HG02870 (cell line): ENCODE data around the gene SSBP2.
A peak's percentile ranks its signal among the peaks of the same experiment; 100 is the strongest.
"Not testable (repeated sequence)": the region's sequence is repeated elsewhere in the genome, so short reads cannot be mapped to it uniquely, and the experiment has no call there.

ENCODE experiments used
- ATAC-seq: cut with Tn5 transposase; IDR thresholded peaks from one replicate; pipeline ENCODE4 v1.9.1; 2021; ENCODE audit warnings: mild to moderate bottlenecking, moderate library complexity; ENCODE audit not compliant: unreplicated experiment

SSBP2 gene

GRCh38 chr5:81469676-81470075 lies 281.2 kb downstream of the SSBP2 start:
- ATAC-seq: no peak

DNA sequence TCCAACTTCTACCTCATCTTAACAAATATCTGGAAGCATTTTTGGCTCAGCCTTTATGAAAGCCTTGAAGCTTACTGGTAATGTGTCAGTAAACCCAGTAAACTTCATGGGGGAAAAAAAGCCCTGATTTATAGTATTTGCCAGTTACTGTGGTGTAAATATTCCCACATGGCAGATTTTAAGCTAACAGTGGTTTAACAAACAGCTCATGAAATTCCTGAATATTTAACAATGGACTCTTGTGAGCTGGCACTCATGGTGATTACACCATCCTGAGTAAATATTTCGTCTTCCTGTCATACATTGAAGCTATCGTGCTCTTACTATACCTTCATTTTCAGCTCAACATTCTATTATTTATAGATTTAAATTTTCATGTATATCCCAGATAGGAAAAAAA lies 300.0 kb downstream of the SSBP2 start:
- no peak for ATAC-seq

DNA sequence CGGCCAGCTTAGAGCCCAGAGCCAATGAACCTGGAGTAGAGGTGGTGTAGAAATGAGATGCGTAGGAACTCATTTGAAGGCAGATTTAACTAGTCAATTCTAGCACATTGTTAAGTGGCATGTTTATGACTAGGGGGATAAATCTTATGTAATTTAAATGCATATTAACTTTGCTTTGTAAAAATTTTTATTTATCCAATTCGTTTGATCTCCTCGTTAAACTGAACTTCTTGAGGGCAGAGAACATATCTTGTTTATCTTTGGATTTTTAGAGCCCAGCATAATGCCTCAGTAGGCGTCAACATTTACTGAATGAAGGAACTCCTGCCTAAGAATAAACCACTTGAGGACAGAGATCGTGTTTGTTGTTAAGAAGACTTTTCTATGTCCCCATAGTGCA lies 315.9 kb downstream of the SSBP2 start:
- no peak for ATAC-seq

DNA sequence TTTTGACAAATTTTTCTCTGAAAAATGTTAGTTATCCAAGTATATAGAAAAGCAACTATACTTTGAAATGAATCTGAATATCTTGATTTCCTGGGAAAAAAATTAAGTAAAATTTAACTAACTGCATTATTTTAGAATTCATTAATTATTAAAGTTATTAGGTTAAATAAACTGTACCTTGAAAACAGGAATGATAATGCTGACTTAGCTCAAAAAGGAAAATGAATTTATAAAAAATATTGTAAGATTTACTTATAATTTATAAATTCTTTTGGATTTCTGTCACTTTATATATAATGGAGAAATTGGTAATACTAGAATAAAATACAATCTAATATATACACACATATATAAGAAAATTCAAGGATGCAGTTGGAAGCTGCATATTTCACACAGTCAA lies 320.9 kb downstream of the SSBP2 start:
- ATAC-seq: no peak

GRCh38 chr5:81429363-81429762 lies 321.5 kb downstream of the SSBP2 start:
- ATAC-seq: no peak

DNA sequence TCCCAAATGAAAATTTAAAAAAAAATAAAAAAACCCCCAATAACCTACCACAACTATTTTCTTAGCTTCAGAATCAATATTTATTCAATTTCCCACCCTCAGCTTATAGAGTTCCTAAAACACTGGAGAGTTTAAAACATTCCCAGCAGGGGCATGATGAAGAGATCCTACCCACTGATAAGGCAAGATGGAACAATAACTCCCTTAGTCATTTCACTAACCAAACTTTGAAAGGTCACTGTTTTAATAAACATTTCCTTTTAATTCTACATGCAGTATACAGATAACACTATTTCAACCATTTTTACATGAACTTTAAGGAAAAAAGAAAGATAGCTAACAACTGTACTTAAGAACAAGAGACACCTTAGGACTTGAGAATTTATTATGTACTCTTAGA lies 322.0 kb downstream of the SSBP2 start:
- ATAC-seq: no peak

- ATAC-seq: no peak
Observed at GRCh38 chr5:81428446-81428845, 322.5 kb downstream of the SSBP2 start.

- ATAC-seq: no peak
Observed at GRCh38 chr5:81427566-81427965, 323.3 kb downstream of the SSBP2 start.

DNA sequence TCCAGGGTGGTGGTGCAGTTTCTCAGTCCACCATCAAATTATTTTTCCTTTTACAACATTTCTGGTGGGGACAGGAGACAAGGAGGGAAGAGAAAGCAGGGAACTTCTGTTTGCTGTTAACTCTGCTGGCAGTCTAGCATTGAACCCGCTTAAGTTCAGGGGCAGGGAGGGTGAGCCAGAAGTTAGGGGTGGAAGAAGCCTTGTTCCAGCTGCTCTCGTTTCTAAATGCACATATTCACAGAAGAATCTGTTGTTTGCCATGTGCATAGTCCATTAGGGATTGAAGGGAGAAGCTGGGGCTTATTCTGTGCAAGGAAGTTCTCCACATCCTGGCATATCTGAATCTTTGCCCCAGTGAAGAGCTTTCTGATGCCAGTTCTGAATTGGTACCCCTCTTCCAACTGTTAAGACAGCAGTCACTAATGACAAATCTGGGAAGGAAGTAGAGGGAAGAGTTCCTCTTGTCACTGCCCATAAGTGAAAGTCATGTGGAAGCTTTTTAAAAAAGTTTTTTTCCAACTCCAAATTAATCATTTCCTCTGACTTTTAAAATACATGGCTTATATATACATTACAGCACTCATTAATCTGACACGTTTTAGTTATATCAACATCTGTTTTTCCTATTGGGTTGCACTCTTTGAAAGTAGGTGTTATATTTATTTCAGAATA lies 324.4 kb downstream of the SSBP2 start:
- ATAC-seq: no peak

DNA sequence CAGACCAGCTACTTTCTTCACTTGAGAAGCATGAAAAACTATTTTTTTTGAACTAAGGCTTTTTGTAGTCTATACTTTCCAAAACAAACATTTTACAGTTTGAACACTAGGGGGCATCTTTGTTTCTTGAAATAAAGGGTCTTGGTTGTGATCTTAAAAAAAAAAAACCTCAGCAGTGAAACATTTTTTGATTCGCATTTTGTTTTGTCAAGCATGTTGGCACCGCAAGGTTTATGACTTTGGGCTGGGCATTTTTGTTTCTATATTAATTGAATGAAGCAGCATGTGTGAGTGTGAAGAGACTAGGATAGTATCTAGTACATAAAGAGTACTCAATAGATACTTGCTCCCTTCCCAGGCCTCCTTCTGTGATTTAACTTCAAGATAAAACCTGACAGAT lies 325.3 kb downstream of the SSBP2 start:
- no peak for ATAC-seq

DNA sequence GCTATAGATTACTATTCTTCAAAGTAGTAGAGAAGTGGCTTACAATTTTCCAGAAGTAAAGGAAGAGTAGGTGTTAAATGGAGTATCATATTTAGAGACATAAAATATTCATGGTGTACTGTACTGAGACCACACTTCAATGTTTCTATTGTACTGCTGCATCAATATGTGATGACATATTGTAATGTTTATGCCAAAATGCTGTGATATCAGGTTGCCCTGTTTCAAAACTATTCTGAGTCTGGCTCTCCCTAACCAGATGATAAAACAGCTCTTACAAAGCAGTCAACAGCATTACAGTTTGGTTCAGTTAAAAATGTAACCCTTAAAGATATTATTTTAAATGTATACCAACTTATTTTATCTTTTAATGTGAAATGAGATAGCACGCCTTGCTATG lies 326.2 kb downstream of the SSBP2 start:
- ATAC-seq: no peak

DNA sequence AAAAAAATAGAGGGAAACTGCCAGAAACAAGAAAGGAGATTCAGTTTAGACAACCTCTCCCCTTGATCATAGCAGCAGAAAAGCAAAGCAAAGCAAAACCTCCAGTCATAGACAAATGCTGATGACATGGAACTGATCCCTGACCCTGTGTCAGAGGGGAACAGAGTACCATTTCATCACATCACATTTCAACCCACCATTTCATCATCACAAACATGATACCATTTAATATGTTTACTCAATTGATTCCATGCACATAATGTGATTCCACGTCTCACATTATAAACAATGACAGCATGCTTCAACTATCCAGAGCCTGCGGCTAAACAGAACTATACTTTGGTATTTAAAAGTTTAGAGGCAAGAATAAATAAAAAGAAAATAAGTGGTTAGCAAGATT lies 328.2 kb downstream of the SSBP2 start:
- ATAC-seq: no peak

DNA sequence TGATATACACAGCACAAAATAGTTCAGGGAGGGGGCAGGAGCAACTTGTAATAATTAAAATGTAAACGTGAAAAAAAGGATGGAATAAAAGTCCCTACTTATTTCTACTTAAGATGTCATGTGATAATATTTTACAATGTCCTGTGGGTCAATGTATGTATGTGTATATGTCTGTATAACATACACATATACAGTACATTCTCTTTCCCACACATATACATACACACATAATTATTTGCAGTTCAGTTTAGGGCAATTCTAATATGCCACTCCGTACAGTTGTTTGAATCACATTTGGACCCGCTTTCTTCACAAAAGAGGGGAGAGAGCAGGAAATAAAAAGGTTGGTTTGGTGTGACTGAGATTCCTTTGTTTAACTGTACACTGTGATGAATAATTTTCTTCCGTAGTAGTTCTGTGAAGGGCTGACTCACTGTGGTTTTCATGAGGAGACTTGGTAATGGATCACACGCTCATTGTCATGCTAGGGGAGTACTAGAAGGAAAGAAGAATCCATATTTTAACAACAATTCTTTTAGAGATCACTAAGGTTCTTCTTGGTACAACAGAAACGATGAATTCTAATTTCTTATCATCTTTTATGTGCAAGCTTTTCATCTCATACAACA lies 330.7 kb downstream of the SSBP2 start:
- peak; percentile 55 for ATAC-seq

GRCh38 chr5:81418606-81419005 lies 332.3 kb downstream of the SSBP2 start:
- ATAC-seq: no peak

- ATAC-seq: no peak
Observed at GRCh38 chr5:81417052-81417451, 333.8 kb downstream of the SSBP2 start.

DNA sequence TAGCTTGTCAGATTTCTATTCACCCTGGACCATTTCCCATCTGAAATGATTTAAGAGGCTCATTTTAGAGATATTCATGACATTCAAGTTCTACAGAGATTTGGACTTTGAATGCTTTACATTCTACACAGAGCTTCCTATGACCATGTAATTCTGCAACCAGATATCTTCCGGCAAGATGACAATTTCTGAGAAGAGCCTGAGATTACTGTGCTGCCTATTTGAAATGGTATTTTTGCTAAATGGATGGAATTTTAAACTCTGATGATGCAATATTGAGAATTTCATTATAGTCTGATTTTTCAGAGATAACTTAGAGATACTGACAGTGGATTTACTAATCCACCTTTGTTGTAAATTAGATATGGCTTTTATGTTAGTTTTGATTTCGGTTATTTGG lies 341.0 kb downstream of the SSBP2 start:
- ATAC-seq: no peak

GRCh38 chr5:81409361-81409760 lies 341.5 kb downstream of the SSBP2 start:
- ATAC-seq: no peak

DNA sequence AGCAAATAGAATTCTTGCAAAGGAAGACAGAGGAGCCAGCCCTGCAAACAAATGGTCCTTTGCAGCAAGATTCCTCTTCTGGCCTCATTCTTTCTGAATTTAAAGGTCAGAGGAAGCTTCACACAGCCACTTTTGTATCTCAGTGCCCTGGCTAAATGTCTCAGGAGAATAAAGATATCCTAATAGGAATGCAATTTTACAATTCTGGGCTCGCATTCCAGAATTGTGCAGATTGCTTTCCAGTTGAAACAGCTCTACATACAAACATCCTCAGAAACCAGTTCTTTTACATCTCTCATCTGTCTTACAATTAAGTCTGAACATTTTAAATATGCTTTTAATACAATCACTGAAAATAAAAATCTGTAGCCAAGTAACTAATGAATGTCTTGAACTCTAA lies 342.4 kb downstream of the SSBP2 start:
- no peak for ATAC-seq

DNA sequence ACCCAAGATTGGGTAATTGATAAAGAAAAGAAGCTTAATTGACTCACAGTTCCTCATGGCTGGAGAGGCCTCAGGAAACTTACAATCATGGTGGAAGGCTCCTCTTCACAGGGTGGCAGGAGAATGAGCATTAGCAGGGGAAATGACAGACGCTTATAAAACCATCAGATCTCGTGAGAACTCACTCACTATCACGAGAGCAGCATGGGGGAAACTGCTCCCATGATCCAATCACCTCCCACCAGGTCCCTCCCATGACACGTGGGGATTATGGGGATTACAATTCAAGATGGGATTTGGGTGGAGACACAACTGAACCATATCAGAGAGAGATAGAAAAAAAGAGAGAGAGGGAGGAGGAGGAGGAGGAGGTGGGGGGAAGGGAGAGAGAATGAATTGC lies 343.1 kb downstream of the SSBP2 start:
- not testable (repeated sequence) for ATAC-seq

DNA sequence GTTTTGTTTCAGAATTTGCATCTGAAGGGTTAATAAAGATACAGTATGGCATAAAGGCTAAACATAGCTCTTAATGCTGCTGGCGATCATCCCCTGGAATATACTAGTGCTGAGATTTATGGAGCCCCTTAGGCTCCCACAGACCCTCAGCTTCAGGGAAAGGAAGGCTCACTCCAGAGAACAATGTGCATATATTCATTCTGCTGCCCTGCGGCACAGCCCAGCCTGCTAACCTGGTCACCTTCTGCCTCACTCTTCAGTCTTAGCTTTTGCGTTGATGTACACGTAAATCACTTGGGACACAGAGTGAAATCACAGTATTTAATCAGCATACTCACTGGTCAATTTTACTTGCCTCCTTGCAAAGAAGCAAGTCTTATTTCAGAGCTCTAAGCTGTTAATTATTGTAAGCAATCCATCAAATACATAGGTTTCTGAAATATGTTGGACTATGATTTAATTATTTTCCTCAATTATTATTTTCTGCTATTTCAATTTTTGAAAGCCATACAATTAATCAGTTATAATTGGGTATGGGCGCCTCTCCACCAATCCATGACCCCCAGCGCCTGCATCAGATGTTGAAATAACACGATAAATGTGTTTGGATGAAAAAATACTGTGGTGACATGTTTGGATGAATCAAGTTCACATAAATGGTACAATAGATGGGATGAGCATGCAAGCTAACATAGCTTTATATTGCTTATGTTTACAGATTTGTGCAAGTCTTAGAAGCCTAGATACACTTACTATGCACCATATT lies 345.6 kb downstream of the SSBP2 start:
- no peak for ATAC-seq

DNA sequence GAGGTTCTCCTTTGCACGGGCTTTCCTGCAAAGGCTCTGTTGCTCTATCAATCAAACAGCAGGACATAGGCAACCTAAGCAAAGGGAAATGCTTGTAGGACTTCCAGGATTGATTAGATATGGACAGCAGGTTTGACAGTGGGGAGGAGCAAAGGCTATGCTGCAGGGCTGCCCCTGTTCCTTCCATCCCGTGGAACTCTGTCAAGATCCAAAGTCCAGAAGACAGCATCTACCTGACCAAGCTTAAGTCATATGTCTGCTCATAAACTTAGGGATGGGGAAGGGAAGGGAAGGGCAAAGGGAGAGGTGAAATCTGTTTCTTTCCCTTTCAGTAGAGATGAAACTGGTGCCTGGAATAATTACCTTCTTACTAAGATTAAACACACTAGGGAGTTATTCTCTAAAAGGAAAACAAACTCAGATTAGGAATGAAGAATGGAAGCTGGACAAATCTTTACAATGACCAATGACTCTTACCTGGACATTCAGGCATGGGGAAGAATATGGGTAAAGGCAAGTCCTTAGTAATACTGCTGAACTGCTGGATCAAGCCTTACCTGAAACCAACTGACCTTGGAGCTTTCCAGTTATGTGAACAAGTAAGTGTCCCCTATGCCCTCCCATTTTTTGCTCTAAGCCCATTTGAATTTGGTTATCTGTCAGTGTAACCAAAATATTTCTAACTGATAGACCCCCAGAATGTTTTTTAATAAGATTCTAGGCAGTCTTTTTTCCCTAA lies 348.5 kb downstream of the SSBP2 start:
- no peak for ATAC-seq

DNA sequence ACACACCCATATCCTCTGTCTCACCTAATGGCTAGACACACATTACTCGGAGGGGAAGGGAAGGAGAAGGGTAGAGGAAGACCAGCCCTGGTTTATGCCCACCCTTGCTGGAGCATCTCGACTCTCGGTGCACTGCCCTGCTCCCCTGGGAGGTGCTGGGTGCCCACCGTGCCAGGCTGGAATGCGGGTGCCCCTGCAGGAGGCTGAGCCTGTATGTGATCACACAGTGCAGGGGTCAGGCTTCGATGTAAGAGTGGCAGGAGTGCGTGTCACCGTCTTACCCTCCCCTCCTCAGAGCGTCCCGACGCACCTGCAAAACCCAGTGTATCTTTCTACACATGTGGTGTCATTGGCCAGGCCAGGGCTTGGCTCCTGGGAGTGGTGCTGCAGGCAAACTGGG lies 349.6 kb downstream of the SSBP2 start:
- ATAC-seq: no peak
